ENCODE measurements around the gene TBX1.

The TBX1 gene

DNA sequence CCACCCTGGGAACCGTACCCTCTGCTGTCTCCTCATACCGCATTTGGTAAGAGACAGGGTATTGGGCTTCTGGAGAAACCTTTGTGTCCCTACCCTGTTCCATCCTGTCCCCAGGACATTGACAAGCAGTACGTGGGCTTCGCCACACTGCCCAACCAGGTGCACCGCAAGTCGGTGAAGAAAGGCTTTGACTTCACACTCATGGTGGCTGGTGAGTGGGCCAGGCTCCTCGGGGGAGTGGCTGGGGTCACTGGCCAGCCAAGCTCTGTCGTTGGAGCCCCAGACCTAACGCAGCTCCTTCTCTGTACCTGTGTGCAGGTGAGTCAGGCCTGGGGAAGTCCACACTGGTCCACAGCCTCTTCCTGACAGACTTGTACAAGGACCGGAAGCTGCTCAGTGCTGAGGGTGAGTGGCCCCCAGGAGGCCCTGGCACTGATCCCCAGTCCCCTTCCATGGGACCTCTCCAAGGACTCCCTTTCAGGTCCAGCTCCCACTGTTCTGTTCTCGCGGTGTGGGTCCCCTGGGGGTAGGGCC lies 41.0 kb upstream of the TBX1 start:
- DNase-seq (ENCODE audit: low spot score): no peak
- in situ Hi-C loops (cut with MboI; ENCODE audit: low pct_unique_long_range_greater_than_20kb, low sequenced_read_pairs, unreplicated experiment): no loop called here
- TF ChIP-seq, protein P1, sequence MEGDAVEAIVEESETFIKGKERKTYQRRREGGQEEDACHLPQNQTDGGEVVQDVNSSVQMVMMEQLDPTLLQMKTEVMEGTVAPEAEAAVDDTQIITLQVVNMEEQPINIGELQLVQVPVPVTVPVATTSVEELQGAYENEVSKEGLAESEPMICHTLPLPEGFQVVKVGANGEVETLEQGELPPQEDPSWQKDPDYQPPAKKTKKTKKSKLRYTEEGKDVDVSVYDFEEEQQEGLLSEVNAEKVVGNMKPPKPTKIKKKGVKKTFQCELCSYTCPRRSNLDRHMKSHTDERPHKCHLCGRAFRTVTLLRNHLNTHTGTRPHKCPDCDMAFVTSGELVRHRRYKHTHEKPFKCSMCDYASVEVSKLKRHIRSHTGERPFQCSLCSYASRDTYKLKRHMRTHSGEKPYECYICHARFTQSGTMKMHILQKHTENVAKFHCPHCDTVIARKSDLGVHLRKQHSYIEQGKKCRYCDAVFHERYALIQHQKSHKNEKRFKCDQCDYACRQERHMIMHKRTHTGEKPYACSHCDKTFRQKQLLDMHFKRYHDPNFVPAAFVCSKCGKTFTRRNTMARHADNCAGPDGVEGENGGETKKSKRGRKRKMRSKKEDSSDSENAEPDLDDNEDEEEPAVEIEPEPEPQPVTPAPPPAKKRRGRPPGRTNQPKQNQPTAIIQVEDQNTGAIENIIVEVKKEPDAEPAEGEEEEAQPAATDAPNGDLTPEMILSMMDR (IDR thresholded peaks at IDR 0.05; ENCODE audit: extremely low read depth, insufficient read depth, missing control alignments): no peak

DNA sequence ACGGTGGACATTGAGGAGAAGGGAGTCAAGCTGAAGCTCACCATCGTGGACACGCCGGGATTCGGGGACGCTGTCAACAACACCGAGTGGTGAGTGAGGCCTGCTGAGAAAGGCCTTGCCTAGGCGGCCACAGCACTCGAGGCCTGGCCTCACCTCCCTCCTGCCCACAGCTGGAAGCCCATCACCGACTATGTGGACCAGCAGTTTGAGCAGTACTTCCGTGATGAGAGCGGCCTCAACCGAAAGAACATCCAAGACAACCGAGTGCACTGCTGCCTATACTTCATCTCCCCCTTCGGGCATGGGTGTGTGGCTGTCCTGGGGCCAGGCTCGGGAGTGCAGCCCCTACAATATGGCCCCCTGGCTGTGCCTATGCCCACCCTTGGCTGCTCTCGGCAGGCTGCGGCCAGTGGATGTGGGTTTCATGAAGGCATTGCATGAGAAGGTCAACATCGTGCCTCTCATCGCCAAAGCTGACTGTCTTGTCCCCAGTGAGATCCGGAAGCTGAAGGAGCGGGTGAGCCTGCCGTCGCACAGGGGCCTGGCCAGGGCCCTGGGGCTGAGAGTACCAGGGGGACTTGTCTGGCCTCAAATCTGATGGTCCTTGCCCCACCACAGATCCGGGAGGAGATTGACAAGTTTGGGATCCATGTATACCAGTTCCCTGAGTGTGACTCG lies 40.3 kb upstream of the TBX1 start:
- DNase-seq (ENCODE audit: low spot score): no peak
- in situ Hi-C loops (cut with MboI; ENCODE audit: low pct_unique_long_range_greater_than_20kb, low sequenced_read_pairs, unreplicated experiment): no loop called here
- TF ChIP-seq, protein P1 (IDR thresholded peaks at IDR 0.05; ENCODE audit: extremely low read depth, insufficient read depth, missing control alignments): no peak

DNA sequence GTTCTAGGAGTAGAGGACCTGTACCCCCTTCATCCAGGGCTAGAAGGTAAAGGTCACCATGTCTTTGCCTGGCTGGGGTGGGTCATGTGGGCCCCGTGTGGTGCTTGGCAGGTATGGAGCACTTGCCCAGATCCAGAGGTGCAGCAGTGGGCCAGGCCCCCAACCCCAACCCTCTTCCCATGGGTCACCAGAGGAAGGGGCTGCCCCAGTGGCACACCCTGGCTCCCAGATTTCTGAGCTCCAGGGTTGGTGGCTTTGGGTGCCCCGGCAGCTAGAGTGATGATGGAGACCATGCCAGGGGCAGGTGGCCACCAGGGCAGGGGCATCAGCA lies 39.6 kb upstream of the TBX1 start:
- no peak for DNase-seq (ENCODE audit: low spot score)
- TF ChIP-seq, protein P1 (IDR thresholded peaks at IDR 0.05; ENCODE audit: extremely low read depth, insufficient read depth, missing control alignments): no peak
- in situ Hi-C loops (cut with MboI; ENCODE audit: low pct_unique_long_range_greater_than_20kb, low sequenced_read_pairs, unreplicated experiment): no loop called here

DNA sequence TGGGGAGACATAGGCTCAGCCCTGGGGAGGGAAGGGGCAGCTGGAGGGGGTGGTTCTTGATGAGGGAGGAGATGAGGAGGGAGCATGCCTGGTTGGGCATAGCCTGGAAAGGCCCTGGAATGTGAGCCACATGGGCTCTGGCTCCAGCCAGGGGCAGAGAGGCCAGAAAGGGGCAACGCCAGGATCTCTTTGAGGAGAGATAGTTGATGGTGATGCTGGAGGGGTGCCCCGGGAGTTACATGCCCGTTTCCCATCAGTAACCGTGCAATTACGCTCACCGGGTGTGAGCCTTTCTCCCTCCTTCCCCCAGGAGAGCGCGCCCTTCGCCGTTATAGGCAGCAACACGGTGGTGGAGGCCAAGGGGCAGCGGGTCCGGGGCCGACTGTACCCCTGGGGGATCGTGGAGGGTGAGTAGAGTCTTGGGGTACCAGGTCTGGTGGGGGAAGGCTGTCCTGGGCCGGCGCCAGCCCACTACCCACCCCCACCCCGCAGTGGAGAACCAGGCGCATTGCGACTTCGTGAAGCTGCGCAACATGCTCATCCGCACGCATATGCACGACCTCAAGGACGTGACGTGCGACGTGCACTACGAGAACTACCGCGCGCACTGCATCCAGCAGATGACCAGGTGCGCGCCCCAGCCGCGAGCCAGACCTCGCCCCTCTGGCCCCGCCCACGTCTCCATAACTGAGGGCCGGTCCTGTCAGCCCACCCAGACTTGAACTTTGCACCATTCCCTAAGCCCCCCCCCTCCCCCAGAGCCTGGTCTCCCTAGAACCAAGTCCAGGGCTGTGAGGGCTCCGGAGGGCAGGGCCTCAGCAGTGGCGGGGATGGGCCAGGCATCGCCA lies 39.0 kb upstream of the TBX1 start:
- TF ChIP-seq, protein P1 (IDR thresholded peaks at IDR 0.05; ENCODE audit: extremely low read depth, insufficient read depth, missing control alignments): no peak
- in situ Hi-C loops (cut with MboI; ENCODE audit: low pct_unique_long_range_greater_than_20kb, low sequenced_read_pairs, unreplicated experiment): no loop called here
- no peak for DNase-seq (ENCODE audit: low spot score)

DNA sequence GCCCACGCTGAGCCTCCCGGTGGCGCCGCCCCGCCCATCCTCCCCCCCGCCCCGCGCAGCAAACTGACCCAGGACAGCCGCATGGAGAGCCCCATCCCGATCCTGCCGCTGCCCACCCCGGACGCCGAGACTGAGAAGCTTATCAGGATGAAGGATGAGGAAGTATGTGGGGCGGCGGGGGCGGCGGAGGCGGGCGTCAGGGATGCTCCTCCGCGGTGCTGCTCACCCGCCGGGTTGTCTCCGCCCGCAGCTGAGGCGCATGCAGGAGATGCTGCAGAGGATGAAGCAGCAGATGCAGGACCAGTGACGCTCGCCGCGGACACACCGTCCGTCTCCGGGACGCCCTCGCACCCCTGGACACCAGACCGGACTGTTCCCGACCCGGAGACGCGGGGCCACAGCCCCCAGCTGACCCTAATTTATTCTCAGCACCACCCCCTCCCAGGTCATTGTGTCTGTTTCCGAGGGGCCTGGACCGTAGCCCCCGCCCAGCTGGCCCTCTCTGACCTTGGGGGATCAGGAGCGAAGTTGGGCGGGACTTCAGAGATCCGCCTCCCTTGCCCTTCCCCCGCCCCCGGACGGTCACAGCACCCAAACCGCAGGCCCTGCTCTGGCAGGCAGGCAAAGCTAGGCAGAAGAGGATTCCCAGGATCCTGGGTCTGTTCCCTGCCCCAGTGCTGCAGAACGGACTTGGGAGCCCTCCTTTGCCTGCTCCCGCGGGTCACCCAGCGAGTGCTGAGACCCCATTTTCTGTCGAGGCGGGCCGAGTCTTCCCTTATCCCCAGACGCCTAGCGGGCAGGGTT lies 38.2 kb upstream of the TBX1 start:
- in situ Hi-C loops (cut with MboI; ENCODE audit: low pct_unique_long_range_greater_than_20kb, low sequenced_read_pairs, unreplicated experiment): no loop called here
- TF ChIP-seq, protein P1 (IDR thresholded peaks at IDR 0.05; ENCODE audit: extremely low read depth, insufficient read depth, missing control alignments): no peak
- no peak for DNase-seq (ENCODE audit: low spot score)

DNA sequence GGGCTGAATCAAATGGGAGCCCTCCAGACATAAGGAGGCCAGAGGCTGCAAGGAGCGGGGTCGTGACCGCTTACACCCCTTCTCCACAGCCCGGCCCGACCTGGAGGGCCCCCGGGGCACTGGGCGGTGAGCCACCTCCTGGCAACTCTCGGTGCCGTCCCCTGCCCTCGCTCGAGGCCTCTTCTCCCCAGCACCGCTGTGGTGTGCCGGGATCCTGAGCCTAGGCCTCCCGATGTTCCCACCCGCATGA lies 37.7 kb upstream of the TBX1 start:
- in situ Hi-C loops (cut with MboI; ENCODE audit: low pct_unique_long_range_greater_than_20kb, low sequenced_read_pairs, unreplicated experiment): no loop called here
- no peak for DNase-seq (ENCODE audit: low spot score)
- TF ChIP-seq, protein P1 (IDR thresholded peaks at IDR 0.05; ENCODE audit: extremely low read depth, insufficient read depth, missing control alignments): no peak

Measured in GM13977 (cell line).